ENCODE results near the gene FHOD3.
"Not testable (repeated sequence)": the region's sequence is repeated elsewhere in the genome, so short reads cannot be mapped to it uniquely, and the experiment has no call there.

The FHOD3 gene

DNA sequence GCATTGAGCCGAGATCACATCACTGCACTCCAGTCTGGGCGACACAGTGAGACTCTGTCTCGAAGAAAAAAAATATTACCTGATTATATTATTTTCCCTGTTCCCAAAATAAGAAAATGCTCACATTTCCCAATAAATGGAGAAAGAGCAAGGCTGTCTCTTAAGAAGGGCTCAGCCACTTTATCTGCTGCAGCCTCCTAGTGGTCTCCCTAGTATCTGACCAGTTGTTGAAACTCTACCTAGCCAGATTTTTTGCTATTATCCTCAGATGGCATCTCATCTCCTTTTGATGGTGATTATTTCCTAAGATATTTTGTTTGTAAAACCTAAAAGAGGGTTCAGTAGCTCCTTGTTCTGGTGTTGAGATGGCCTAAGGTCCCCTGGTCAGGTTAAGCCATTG, 417.0 kb downstream of the FHOD3 start:
- no peak overlapping the region for H3K4me3 ChIP-seq (replicated peaks; ENCODE audit: insufficient read depth, low read length)
- no peaks in the 10 kb centered on the region for H3K27me3 ChIP-seq (ENCODE audit: insufficient read depth, poor library complexity, severe bottlenecking)
- TF ChIP-seq GABPA (IDR thresholded peaks at IDR 0.05; ENCODE audit: low read depth) (no peak), POLR2AphosphoS5 (IDR thresholded peaks at IDR 0.05; ENCODE audit: low read depth) (no peak), SPI1 (IDR thresholded peaks at IDR 0.05; ENCODE audit: borderline replicate concordance, low read depth) (no peak)
- TF ChIP-seq, protein P1, sequence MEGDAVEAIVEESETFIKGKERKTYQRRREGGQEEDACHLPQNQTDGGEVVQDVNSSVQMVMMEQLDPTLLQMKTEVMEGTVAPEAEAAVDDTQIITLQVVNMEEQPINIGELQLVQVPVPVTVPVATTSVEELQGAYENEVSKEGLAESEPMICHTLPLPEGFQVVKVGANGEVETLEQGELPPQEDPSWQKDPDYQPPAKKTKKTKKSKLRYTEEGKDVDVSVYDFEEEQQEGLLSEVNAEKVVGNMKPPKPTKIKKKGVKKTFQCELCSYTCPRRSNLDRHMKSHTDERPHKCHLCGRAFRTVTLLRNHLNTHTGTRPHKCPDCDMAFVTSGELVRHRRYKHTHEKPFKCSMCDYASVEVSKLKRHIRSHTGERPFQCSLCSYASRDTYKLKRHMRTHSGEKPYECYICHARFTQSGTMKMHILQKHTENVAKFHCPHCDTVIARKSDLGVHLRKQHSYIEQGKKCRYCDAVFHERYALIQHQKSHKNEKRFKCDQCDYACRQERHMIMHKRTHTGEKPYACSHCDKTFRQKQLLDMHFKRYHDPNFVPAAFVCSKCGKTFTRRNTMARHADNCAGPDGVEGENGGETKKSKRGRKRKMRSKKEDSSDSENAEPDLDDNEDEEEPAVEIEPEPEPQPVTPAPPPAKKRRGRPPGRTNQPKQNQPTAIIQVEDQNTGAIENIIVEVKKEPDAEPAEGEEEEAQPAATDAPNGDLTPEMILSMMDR (IDR thresholded peaks at IDR 0.05; ENCODE audit: insufficient read depth, low read length) = no peak
- TF ChIP-seq, protein P2, sequence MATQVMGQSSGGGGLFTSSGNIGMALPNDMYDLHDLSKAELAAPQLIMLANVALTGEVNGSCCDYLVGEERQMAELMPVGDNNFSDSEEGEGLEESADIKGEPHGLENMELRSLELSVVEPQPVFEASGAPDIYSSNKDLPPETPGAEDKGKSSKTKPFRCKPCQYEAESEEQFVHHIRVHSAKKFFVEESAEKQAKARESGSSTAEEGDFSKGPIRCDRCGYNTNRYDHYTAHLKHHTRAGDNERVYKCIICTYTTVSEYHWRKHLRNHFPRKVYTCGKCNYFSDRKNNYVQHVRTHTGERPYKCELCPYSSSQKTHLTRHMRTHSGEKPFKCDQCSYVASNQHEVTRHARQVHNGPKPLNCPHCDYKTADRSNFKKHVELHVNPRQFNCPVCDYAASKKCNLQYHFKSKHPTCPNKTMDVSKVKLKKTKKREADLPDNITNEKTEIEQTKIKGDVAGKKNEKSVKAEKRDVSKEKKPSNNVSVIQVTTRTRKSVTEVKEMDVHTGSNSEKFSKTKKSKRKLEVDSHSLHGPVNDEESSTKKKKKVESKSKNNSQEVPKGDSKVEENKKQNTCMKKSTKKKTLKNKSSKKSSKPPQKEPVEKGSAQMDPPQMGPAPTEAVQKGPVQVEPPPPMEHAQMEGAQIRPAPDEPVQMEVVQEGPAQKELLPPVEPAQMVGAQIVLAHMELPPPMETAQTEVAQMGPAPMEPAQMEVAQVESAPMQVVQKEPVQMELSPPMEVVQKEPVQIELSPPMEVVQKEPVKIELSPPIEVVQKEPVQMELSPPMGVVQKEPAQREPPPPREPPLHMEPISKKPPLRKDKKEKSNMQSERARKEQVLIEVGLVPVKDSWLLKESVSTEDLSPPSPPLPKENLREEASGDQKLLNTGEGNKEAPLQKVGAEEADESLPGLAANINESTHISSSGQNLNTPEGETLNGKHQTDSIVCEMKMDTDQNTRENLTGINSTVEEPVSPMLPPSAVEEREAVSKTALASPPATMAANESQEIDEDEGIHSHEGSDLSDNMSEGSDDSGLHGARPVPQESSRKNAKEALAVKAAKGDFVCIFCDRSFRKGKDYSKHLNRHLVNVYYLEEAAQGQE (IDR thresholded peaks at IDR 0.05; ENCODE audit: insufficient replicate concordance, low read depth) = no peak
- DNase-seq (ENCODE audit: low read depth in 1 of 2, low spot score in 1 of 2) = no peak
- H3K27ac ChIP-seq (replicated peaks) = no peak overlapping the region

DNA sequence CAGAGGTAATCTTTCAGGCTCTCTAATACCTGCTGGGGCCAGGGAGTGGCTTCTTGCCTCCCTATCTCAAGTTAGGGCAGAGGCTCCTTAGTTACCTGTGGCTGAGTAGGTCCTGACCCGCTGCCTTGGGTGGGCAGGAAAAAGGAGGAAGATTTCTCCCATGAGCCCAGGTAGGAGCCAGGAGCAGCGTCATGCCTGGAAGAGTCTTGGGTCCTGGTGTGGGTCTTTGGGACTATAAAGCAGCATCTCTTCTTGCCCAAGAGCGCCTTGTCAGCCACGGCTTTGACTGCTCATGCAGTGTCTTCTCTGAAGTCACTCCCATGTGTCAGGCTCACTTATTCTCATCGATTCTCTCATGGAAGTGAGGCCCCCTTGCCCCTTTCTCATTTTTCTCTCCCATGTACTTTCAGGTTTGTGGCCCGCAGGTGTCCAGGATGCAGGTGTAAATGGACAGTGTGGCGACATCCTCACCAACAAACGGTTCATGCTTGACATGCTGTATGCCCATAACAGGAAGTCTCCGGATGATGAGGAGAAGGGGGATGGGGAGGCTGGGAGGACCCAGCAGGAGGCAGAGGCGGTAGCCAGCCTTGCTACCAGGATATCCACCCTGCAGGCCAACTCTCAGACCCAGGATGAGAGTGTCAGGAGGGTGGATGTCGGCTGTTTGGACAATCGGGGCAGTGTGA, 420.1 kb downstream of the FHOD3 start:
- Histone ChIP-seq H3K4me3 (replicated peaks; ENCODE audit: insufficient read depth, low read length) (no peak overlapping the region), H3K27ac (replicated peaks) (no peak overlapping the region), H3K27me3 (ENCODE audit: insufficient read depth, poor library complexity, severe bottlenecking) (peaks cover 8% of the 10 kb centered on the region)
- TF ChIP-seq GABPA (IDR thresholded peaks at IDR 0.05; ENCODE audit: low read depth) (no peak), SPI1 (IDR thresholded peaks at IDR 0.05; ENCODE audit: borderline replicate concordance, low read depth) (no peak), POLR2AphosphoS5 (IDR thresholded peaks at IDR 0.05; ENCODE audit: low read depth) (no peak)
- TF ChIP-seq, protein P2 (IDR thresholded peaks at IDR 0.05; ENCODE audit: insufficient replicate concordance, low read depth) = no peak
- TF ChIP-seq, protein P1 (IDR thresholded peaks at IDR 0.05; ENCODE audit: insufficient read depth, low read length) = no peak
- DNase-seq (ENCODE audit: low read depth in 1 of 2, low spot score in 1 of 2) = no peak

DNA sequence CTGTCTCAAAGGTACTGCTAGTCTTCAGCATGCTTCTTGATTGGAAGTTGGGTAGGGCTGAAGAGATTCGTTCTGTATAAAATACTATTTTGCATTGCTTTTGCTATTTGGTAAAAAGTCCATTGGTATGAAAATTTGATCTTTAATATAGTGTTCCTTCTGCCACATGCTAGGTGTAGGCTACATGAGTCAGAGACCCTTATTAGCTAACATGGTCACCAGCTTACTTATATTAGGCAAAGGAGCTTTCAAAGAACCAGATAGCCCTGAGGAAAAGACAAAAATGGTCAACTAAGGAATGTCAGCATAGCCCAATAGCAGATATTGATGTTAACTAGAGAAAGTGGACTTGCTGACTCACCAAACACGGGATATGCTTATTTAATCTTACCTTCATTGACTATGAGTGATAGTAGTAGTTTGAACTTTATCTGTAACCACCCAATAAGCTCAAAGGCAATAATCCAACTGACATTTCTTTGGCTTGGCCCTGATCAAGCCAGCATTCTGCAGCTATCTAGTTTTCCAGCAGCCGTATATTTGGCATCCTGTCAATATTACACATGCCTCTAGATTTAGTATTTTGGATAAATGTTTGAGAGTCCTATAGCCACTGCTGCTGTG, 421.3 kb downstream of the FHOD3 start:
- TF ChIP-seq GABPA (IDR thresholded peaks at IDR 0.05; ENCODE audit: low read depth) (no peak), POLR2AphosphoS5 (IDR thresholded peaks at IDR 0.05; ENCODE audit: low read depth) (no peak)
- no peak overlapping the region for H3K27ac ChIP-seq (replicated peaks)
- no peak overlapping the region for H3K4me3 ChIP-seq (replicated peaks; ENCODE audit: insufficient read depth, low read length)
- H3K27me3 ChIP-seq (ENCODE audit: insufficient read depth, poor library complexity, severe bottlenecking) = peaks cover 8% of the 10 kb centered on the region
- DNase-seq (ENCODE audit: low read depth in 1 of 2, low spot score in 1 of 2) = no peak

DNA sequence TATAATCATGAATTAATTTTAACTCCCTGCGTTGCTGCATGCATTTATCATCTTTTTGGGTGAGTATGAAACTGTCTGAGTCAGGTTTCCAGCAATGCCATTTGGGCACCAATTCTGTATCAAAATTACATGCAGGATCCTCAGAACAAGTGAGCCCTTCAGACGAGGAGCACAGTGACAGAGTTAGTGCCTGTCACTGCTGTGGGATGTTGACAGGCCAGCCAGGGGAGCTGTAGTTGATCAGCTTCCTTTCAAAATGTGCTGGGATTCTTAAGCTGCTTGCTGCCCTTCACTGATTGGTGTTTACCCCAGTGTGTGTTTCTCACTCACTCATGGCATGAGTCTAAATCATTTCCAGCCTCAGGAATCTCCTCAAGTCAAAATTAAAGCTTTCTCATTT, 422.1 kb downstream of the FHOD3 start:
- H3K27ac ChIP-seq (replicated peaks) = no peak overlapping the region
- peaks cover 8% of the 10 kb centered on the region for H3K27me3 ChIP-seq (ENCODE audit: insufficient read depth, poor library complexity, severe bottlenecking)
- no peak for TF ChIP-seq GABPA (IDR thresholded peaks at IDR 0.05; ENCODE audit: low read depth)
- TF ChIP-seq POLR2AphosphoS5 (IDR thresholded peaks at IDR 0.05; ENCODE audit: low read depth) = no peak
- TF ChIP-seq, protein P2 (IDR thresholded peaks at IDR 0.05; ENCODE audit: insufficient replicate concordance, low read depth) = no peak
- TF ChIP-seq, protein P1 (IDR thresholded peaks at IDR 0.05; ENCODE audit: insufficient read depth, low read length) = no peak
- TF ChIP-seq SPI1 (IDR thresholded peaks at IDR 0.05; ENCODE audit: borderline replicate concordance, low read depth) = no peak
- no peak overlapping the region for H3K4me3 ChIP-seq (replicated peaks; ENCODE audit: insufficient read depth, low read length)
- no peak for DNase-seq (ENCODE audit: low read depth in 1 of 2, low spot score in 1 of 2)

DNA sequence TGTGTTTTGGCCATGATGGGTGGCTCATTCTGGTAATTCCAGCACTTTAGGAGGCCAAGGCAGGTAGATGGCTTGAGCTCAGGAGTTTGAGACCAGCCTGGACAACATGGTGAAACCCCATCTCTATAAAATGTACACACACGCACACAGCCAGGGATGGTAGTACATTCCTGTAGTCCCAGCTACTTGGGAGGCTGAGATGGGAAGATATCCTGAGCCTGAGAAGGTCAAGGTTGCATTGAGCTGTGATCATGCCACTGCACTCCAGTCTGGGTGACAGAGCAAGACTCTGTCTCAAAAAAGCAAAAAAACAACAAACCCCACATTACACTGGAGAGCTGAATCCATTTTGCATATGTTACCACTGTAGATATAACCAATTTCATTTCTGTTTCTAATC, 423.8 kb downstream of the FHOD3 start:
- not testable (repeated sequence) for H3K4me3 ChIP-seq (replicated peaks; ENCODE audit: insufficient read depth, low read length); H3K27ac ChIP-seq (replicated peaks); H3K27me3 ChIP-seq (ENCODE audit: insufficient read depth, poor library complexity, severe bottlenecking); DNase-seq (ENCODE audit: low read depth in 1 of 2, low spot score in 1 of 2)
